Measurements from ENCODE around the gene ACTA1. TPM values are rescaled to one million over a fixed set of nuclear protein-coding genes. Genes with fewer than 3 reads are reported as not detected.

The ACTA1 gene
- polyA plus RNA-seq, 2 of the 4 experiments (the other 2 are of a cell fraction) = 0.16 to 0.25 TPM

DNA sequence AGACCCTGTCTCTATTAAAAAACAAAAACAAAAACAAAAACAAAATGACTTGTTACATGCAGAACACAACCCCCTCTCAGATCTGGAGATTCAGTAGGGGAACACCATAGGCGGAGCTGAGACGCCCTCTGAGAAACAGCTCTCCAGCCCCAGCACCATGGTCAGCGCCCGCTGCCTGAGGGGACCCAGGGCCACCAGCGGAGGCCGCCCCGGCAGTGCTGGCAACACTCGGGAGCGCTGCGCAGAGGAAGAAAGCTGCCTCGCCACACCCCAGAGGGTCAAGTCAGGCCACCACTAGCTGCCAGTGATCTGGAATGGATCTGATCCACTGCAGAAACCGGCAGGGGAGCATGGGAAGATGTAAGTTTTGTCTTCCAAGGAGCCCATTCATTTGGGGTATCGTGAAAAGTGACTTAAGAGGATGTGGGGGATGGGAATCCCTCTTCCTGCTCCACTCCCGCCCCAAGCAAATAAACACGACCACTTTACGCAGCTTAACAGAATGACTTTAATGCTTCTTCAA, 3.1 kb downstream of the ACTA1 start:
- H3K4me1 ChIP-seq = no peaks in the 10 kb centered on the region
- DNase-seq (ENCODE audit: low read depth in 1 of 2, low spot score in 1 of 2) (no peak), ATAC-seq (peak; percentile 25 to 28; a peak in 3 of 6 replicates), FAIRE-seq (no peak)
- CTCF ChIA-PET = interaction anchor here (1.0 to 1.4 kb wide), 2 partner anchors 9 to 10 kb away, joined by 3 to 5 read pairs; no protein-coding TSS in a partner anchor
- H3K4me3 ChIP-seq = no peak overlapping the region
- TF ChIP-seq, protein P1, sequence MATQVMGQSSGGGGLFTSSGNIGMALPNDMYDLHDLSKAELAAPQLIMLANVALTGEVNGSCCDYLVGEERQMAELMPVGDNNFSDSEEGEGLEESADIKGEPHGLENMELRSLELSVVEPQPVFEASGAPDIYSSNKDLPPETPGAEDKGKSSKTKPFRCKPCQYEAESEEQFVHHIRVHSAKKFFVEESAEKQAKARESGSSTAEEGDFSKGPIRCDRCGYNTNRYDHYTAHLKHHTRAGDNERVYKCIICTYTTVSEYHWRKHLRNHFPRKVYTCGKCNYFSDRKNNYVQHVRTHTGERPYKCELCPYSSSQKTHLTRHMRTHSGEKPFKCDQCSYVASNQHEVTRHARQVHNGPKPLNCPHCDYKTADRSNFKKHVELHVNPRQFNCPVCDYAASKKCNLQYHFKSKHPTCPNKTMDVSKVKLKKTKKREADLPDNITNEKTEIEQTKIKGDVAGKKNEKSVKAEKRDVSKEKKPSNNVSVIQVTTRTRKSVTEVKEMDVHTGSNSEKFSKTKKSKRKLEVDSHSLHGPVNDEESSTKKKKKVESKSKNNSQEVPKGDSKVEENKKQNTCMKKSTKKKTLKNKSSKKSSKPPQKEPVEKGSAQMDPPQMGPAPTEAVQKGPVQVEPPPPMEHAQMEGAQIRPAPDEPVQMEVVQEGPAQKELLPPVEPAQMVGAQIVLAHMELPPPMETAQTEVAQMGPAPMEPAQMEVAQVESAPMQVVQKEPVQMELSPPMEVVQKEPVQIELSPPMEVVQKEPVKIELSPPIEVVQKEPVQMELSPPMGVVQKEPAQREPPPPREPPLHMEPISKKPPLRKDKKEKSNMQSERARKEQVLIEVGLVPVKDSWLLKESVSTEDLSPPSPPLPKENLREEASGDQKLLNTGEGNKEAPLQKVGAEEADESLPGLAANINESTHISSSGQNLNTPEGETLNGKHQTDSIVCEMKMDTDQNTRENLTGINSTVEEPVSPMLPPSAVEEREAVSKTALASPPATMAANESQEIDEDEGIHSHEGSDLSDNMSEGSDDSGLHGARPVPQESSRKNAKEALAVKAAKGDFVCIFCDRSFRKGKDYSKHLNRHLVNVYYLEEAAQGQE (IDR thresholded peaks at IDR 0.05) = peak; percentile 87
- no peak for TF ChIP-seq JUNB (IDR thresholded peaks at IDR 0.05)
- 47% methylated on average over 14 of the region's 16 CpGs for WGBS (ENCODE audit: missing lambda C conversion rate)
- no peak overlapping the region for H3K4me2 ChIP-seq
- H3K27ac ChIP-seq = no peak overlapping the region
- POLR2A ChIA-PET = interaction anchor here (0.8 kb wide), 1 partner anchor 805 kb away, joined by 3 read pairs; no protein-coding TSS in a partner anchor
- H3K9me3 ChIP-seq = no peaks in the 10 kb centered on the region

DNA sequence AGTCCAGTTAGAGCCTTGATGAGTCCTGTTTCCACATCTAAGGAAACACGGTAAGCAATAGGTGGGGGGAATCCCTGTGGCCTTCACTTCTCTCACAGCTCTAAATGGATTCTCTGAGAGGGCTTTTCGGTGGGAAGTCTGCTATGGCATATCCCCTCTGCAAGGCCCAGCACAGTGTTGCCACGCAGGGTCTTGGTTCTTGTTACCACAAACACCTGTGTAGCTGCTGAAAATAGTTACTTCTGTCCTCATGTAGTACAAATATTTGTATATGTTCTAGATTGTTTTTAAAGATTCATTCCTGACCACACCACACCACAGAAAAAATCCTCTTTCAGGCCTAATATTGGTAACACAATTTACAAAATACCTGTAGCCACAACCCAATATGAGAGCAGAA, 5.6 kb downstream of the ACTA1 start:
- no peak overlapping the region for H3K4me2 ChIP-seq
- FAIRE-seq = no peak
- H3K27ac ChIP-seq = no peak overlapping the region
- ChIA-PET CTCF (no interaction called here), POLR2A (no interaction called here)
- TF ChIP-seq RNF2 (IDR thresholded peaks at IDR 0.05; ENCODE audit: borderline replicate concordance, low read depth) (no peak), FOSB (CRISPR knock-in tag; IDR thresholded peaks at IDR 0.05) (no peak), MYC (IDR thresholded peaks at IDR 0.05; ENCODE audit: borderline replicate concordance, low read length) (no peak), SMC3 (IDR thresholded peaks at IDR 0.05) (no peak), CBX8 (IDR thresholded peaks at IDR 0.05) (no peak), HOXB5 (CRISPR knock-in tag; IDR thresholded peaks at IDR 0.05) (no peak), NR3C1 (IDR thresholded peaks at IDR 0.05) (no peak), EHMT2 (IDR thresholded peaks at IDR 0.05; ENCODE audit: low read depth) (no peak), HEYL (CRISPR knock-in tag; IDR thresholded peaks at IDR 0.05) (no peak), BHLHE40 (IDR thresholded peaks at IDR 0.05; ENCODE audit: low read depth, low read length) (no peak), RFX5 (IDR thresholded peaks at IDR 0.05) (no peak), ZC3H11A (IDR thresholded peaks at IDR 0.05) (no peak), KDM1A (IDR thresholded peaks at IDR 0.05; ENCODE audit: low read depth) (no peak), FOXS1 (CRISPR knock-in tag; IDR thresholded peaks at IDR 0.05) (no peak), GATA3 (IDR thresholded peaks at IDR 0.05; ENCODE audit: borderline replicate concordance) (no peak), E2F6 (IDR thresholded peaks at IDR 0.05; ENCODE audit: borderline replicate concordance, low read depth) (no peak), POLR2AphosphoS2 (conservative IDR thresholded peaks at IDR 0.05; ENCODE audit: low read length) (no peak), EP300 (IDR thresholded peaks at IDR 0.05) (no peak), FOSL2 (IDR thresholded peaks at IDR 0.05) (no peak), FOSL2 (CRISPR knock-in tag; IDR thresholded peaks at IDR 0.05) (no peak)
- TF ChIP-seq, protein P2, sequence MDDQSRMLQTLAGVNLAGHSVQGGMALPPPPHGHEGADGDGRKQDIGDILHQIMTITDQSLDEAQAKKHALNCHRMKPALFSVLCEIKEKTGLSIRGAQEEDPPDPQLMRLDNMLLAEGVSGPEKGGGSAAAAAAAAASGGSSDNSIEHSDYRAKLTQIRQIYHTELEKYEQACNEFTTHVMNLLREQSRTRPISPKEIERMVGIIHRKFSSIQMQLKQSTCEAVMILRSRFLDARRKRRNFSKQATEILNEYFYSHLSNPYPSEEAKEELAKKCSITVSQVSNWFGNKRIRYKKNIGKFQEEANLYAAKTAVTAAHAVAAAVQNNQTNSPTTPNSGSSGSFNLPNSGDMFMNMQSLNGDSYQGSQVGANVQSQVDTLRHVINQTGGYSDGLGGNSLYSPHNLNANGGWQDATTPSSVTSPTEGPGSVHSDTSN (IDR thresholded peaks at IDR 0.05) = no peak
- ATAC-seq = no peak
- peaks cover 13% of the 10 kb centered on the region; the same call in 1 of the 3 replicates for H3K9me3 ChIP-seq
- H3K4me1 ChIP-seq = no peaks in the 10 kb centered on the region
- DNase-seq (ENCODE audit: low read depth in 1 of 2, low spot score in 1 of 2) = no peak
- no peak overlapping the region for H3K4me3 ChIP-seq
- WGBS (ENCODE audit: missing lambda C conversion rate) = 73% methylated on average over 3 of the region's 3 CpGs
